NCI-H774 (cell line): ENCODE results near the gene TYMP.

ENCODE experiments used
- DNase-seq: peaks from one replicate; lab custom pipeline; 2025; lab: John Stamatoyannopoulos, UW

TYMP gene

DNA sequence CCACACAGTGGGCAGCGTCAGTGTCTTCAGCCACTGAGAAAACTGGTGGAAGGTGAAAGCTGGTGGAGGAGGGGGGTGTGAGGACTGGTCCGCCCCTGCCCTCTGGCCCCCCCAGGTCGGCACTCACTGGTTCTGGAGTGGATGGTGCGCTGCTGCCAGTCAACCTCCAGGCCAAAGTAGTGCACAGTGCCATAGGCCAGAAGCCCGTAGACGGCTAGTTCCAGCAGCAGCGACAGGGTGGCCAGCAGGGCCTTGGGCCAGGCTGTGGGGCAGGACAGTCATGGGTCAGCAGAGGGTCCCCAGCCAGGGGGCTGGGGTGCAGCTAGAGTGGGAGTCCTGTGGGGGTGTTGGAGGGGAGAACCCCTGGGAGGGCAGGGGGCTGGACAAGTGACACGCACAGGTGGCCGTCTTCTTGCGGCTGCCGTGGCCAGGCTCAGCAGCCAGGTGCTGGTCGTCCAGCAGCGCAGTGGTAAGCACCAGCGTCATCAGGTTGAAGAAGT is 24.5 kb downstream of the TYMP start:
- no peak for DNase-seq

- DNase-seq, result no peak
Observed at GRCh38 chr22:50504369-50505211, 25.2 kb downstream of the TYMP start.

DNA sequence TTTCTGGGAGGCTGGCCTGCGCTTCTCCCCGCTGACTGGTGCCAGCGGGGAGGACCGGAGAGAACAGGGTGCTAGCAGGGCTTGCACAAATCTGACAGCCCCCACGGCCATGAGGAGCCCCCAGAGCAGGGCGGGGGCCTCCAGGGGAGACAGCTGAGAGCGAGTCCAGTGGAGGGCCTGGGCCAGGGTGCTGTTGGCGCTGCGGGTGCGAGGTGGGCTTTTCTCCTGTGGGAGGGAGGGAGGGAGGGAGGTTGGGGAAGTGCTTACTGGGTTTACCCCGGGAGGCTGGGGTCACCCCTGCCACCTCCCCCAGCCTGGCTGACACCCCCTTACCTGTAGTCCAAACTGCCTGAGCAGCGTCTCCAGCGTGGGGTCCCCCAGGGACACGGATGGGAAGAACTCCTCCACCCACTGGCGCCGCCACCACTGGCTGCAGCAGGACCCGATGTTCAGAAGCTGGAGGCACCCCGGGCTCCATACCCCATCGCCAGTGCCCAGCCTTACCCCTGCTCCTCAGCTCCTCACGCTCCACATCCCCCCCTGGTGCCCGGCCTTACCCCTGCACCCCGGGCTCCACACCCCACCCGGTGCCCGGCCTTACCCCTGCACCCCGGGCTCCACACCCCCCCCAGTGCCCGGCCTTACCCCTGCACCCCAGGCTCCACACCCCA is 26.2 kb downstream of the TYMP start:
- no peak for DNase-seq

- no peak for DNase-seq
Observed at GRCh38 chr22:50502628-50503474, 27.0 kb downstream of the TYMP start.

GRCh38 chr22:50502096-50502495 is 27.7 kb downstream of the TYMP start:
- DNase-seq, result no peak

GRCh38 chr22:50500452-50500851 is 29.4 kb downstream of the TYMP start:
- DNase-seq, result no peak

GRCh38 chr22:50498322-50498890 is 31.4 kb downstream of the TYMP start:
- DNase-seq, result peak; percentile 36

DNA sequence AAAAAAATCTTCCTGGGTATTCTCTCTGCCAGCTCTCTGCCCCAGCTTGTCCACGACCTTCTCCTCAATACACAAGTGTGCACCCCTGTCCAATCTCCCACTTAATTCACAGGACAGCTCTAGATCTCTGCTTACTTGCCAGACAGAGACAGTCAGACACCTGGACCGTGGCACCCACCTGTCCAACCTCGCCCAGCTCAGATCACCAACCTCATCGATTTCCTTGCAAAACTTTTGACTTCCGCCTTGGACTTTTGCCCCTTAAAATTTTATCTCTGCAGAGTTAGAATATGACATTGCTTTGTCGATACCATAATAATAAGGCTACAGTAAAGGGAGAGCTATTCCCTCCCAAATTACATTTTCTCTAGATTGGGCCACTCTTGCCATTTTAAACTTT is 32.7 kb downstream of the TYMP start:
- DNase-seq, result no peak

GRCh38 chr22:50490531-50491308 is 39.1 kb downstream of the TYMP start:
- DNase-seq, result no peak

GRCh38 chr22:50489363-50490243 is 40.2 kb downstream of the TYMP start:
- no peak for DNase-seq

- DNase-seq, result no peak
Observed at GRCh38 chr22:50488886-50489285, 40.9 kb downstream of the TYMP start.

GRCh38 chr22:50488006-50488677 is 41.7 kb downstream of the TYMP start:
- no peak for DNase-seq

- no peak for DNase-seq
Observed at GRCh38 chr22:50487290-50488005, 42.4 kb downstream of the TYMP start.

- no peak for DNase-seq
Observed at GRCh38 chr22:50486561-50487289, 43.1 kb downstream of the TYMP start, which contains the start of gene MIOX. Gene MIOX, plus strand, starts transcription at chr22:50486859. Its CDS starts 39 bp downstream, at chr22:50486898.

- DNase-seq, result no peak
Observed at GRCh38 chr22:50485221-50486131, 44.3 kb downstream of the TYMP start.

DNA sequence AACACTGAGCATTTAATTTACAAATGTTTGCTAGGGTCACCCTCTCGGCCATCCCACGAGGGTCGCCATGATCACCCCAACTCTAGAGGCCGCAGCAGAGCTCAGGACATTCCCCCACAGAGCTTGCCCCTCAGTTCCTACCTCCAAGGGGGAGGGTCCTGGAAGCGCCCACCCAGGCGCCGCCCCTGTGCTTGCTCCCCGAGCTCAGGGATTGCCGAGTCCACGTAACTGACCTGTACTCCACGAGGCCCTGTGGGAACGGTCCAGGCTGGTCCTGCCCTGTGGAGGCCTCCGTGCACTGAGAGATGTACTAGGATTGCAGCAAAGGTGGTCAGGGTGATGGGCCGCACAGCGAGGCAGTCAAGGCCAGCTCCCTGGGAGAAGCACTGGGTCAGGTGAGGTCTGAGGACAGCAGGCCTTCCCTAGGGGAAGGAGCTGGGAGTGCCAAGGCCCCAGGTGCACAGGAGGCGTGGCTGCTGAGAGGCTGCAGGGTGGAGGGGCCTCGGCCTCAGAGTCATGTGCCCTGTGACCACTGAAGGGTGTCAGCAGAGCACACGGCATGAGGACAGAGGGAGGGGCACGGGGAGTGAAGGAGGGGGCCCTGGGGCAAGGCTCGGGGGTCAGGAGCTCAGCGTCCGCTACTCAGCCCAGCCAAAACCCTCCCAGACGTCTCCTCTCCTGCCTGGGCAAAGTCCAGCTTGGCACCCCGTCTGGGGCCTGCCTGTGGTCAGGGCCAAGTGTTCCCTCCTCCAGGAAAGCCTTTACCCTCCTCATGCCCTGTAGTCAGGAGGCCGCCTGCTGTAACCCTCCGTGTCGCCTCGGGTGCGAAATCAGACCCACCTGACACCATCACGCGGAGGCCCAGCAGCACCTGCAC is 45.6 kb downstream of the TYMP start:
- no peak for DNase-seq
